ENCODE results near the gene TMEM239.
"Not testable (repeated sequence)": the region's sequence is repeated elsewhere in the genome, so short reads cannot be mapped to it uniquely, and the experiment has no call there.

Gene TMEM239

GRCh38 chr20:2799688-2800520 lies 16.3 kb upstream of the TMEM239 start:
- DNase-seq (ENCODE audit: low spot score) = no peak

DNA sequence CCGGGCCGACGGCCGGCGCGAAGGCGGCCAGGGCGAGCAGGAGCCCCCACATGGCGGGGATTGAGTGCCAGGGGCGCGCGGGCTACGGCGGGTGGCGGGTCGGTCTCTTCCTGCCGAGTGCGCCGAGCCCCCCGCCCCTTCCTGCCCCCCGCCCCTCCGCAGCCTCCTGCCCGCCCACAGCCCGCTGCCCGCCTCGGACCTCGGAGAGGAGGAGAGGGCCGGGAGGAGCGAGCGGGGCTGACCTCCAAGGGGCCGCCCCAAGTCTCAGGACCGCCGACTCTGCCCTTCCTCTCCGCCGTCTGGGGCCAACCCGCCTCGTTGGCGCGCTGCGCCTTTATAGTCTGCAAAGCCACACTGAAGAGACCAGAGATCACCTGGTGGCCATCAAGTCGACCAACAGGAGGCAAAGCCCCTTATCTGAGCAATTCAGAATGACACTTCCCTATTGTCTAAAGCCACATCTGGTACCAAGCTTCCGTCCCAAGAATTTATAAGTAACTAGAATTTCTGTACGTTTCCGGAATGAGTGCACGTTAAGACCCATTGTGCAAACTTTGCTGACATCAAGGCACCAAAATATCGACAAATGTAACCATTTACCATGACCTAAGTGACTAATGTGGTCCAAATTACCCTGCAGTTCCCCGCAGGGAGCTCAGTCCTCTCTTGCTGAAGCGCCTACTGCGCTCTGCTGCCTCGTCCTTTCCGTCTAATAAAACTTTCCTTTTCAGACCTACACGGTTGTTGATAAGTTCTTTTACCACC lies 15.5 kb upstream of the TMEM239 start, which contains the start of gene CPXM1:
TSS of gene CPXM1 (minus strand) at position 107 of the 765 bp plus-strand sequence. CDS start at position 52, 55 bp downstream.
- DNase-seq (ENCODE audit: low spot score) = no peak

GRCh38 chr20:2801286-2801728 lies 14.9 kb upstream of the TMEM239 start:
- no peak for DNase-seq (ENCODE audit: low spot score)

GRCh38 chr20:2804041-2804828 lies 11.9 kb upstream of the TMEM239 start:
- DNase-seq (ENCODE audit: low spot score) = no peak

GRCh38 chr20:2804852-2805688 lies 11.1 kb upstream of the TMEM239 start:
- DNase-seq (ENCODE audit: low spot score) = no peak

GRCh38 chr20:2805689-2806350 lies 10.3 kb upstream of the TMEM239 start:
- no peak for DNase-seq (ENCODE audit: low spot score)

- no peak for DNase-seq (ENCODE audit: low spot score)
These were observed 9.8 kb upstream of the TMEM239 start for GRCh38 chr20:2806351-2806701.

GRCh38 chr20:2807019-2807418 lies 9.1 kb upstream of the TMEM239 start:
- no peak for DNase-seq (ENCODE audit: low spot score)

GRCh38 chr20:2807929-2808328 lies 8.2 kb upstream of the TMEM239 start:
- DNase-seq (ENCODE audit: low spot score) = not testable (repeated sequence)

- DNase-seq (ENCODE audit: low spot score) = no peak
These were observed 6.5 kb upstream of the TMEM239 start for GRCh38 chr20:2809690-2810089.

DNA sequence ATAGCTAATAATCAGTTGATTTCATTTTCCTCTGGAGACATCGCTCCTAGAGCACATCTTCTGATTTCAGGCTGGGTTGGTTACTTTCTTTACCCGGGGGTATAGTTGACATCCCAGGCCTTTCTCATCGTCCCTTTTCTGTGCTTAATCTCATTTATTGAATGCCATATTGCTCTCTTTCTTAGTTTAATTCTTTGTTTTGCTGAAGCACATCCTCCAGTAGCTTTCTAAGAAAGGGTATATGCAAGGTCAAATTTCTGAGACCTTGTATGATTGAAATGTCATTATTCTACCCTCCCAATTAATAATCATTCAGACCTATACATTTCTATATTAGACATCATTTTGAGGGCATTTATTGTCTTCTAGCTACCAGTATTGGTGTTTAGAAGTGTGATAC lies 4.0 kb upstream of the TMEM239 start:
- DNase-seq (ENCODE audit: low spot score) = no peak

- no peak for DNase-seq (ENCODE audit: low spot score)
These were observed 2.1 kb upstream of the TMEM239 start for GRCh38 chr20:2814076-2814475.

DNA sequence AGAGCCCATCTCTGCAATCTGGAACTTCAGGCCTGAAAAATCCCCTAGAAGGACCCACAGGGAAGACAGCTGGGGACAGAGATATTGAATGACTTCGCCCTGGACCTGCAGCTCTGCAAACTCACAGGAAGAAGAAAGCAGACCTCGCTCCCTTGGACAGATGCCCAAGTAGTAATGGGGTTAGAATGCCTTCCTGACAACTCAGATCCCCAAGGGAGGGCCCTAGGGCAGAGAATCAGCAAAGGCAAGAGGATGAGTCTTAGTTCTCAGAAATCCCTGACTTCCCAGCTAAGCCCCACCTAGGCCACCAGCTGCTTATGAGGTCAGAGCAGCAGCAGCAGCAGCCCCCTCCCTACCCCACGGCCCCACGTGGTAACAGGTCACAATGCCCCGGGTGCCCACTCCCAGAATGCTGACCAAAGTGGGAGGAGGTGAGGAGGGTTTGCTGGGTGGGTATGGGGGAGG lies 1.5 kb upstream of the TMEM239 start, which contains the start of gene C20orf141:
TSS of gene C20orf141 (plus strand) at position 401 of the 465 bp plus-strand sequence. CDS start 198 bp downstream, outside the sequence.
- DNase-seq (ENCODE audit: low spot score) = no peak

DNA sequence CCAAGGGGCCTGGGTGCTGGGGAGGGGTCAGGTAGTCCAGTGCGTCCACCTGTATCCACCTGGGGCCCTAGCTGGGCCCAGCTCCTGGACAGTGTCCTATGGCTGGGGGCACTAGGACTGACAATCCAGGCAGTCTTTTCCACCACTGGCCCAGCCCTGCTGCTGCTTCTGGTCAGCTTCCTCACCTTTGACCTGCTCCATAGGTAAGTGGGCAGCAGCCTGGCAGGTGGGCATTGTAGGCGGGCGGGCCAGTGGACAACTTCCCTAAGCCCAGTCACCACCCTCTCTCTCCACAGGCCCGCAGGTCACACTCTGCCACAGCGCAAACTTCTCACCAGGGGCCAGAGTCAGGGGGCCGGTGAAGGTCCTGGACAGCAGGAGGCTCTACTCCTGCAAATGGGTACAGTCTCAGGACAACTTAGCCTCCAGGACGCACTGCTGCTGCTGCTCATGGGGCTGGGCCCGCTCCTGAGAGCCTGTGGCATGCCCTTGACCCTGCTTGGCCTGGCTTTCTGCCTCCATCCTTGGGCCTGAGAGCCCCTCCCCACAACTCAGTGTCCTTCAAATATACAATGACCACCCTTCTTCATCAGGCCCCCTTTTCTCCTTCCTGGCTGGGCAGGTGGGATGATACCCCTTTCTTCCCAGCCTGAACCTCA lies 793 bp upstream of the TMEM239 start:
- no peak for DNase-seq (ENCODE audit: low spot score)

DNA sequence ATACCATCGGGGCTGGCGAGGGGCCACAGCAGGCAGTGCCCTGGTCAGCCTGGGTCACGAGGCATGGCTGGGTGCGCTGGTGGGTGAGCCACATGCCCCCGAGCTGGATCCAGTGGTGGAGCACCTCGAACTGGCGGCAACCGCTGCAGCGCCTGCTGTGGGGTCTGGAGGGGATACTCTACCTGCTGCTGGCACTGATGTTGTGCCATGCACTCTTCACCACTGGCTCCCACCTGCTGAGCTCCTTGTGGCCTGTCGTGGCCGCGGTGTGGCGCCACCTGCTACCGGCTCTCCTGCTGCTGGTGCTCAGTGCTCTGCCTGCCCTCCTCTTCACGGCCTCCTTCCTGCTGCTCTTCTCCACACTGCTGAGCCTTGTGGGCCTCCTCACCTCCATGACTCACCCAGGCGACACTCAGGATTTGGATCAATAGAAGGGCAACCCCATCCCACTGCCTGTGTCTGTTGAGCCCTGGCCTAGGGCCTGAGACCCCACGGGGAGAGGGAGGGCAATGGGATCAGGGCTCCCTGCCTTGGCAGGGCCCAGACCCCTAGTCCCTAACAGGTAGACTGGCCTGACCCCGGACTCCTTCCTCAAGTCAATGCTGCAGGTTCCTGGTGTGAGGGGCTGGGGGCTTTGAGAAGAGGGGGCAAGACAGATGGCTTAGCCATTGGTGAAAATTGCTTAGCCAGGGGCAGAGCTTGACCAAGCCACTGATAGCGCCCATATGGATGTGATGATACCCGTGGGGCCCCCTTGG lies 598 bp downstream of the TMEM239 start:
- no peak for DNase-seq (ENCODE audit: low spot score)

- no peak for DNase-seq (ENCODE audit: low spot score)
These were observed 1.2 kb downstream of the TMEM239 start for GRCh38 chr20:2817341-2817726.

DNA sequence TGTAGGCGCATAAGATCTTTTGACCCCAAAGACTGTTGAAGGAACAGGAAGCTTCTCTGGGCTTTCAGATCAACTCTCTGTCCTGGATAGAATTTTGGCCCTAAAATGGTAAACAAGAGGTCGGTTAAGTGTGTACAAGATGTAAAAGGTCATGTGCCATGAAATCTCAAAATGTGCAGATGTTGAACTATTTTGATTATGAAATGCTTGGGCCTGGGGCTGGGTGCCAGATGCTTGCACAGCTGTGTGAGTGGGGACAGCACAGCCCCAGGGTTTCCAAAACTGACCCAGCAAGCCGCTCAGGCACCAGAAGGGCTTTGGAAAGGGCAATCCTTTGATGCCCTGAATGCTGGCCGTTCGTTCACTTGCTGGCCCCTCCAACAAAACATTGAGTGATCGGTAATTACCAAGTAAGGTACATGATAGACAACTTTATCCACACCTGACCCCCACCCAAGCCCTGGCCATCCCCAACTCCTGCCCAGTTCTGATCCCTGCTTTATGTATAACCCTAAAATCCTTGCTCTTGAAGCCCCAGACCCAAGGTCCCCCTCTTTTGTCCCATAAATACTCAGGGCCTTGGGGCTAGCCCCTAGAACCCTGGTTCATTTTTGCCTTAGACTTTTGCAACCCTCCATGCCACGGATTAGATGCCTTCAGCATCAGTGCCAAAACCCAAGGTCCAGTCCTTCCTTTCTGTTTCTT lies 1.9 kb downstream of the TMEM239 start:
- DNase-seq (ENCODE audit: low spot score) = no peak

DNA sequence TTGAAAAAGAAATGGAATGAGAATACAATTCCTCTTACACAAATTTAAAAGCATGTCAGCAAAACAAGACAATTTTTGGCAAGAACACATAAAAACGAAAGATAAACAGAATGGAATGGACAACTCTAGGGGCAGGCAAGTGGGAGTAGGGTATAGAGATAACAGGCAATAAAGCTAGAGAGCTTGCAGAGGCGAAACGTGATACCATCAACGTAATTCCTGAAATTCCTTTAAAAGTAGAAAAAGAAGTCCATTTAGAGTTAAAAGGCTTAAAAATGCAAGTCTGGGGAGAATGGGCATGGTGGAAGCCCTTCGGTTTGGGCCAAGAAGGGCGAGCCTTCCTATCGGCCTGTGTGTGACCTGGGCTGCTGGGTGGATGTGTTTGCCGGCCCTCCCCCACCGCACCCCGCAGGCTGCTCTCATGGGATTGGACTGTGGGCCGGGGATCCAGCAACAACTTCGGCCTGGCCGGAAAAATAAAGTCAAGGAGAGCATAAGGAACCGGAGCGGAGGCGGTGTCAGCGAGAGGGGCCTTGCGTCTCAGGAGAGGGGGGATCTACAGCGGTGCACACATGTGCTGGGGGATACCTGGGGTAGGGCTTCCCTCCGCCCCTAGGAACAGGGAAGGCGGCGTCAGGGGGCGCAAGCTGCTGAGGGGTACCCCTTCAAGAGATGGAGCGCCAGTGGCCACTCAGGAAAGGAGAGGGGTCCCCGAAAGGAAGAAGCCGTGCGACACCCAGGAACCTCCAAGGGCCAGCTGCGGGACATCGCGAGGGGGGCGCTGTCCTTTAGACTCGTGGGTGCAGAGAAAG lies 4.1 kb downstream of the TMEM239 start:
- no peak for DNase-seq (ENCODE audit: low spot score)

All from hematopoietic multipotent progenitor cell treated with erythropoietin and hydrocortisone succinate and interleukin-3 and kit ligand, for 15 days (in vitro differentiated cells).